ENCODE data around the gene PRSS8.
"Not testable (repeated sequence)": the region's sequence is repeated elsewhere in the genome, so short reads cannot be mapped to it uniquely, and the experiment has no call there.

PRSS8 gene

DNA sequence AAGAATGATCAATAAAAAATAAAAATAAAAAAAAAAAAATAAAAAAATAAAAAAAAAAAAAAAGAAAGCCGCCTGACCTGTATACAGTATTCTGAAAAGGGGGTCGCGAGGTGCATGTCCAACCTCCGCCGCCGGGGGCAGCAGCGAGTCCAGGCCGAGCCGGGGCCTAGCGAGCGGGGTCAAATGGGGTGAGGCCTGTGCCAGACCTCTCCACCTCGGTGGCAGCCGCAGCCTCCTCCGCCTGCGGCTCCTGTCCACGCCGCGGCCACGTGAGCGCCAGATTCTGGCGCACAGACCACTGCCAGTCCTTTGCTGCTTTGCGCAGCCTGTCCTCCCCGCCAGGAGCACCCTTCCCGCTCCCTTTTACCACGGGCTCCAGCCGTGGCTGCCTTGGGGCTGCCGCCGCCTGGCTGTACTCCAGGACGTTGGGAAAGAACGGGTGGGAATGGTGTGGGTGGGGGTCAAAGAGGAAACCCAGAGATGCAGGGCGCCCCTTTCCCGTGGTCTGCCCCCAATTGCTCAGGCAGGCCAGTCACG is 29.8 kb downstream of the PRSS8 start:
- peak; percentile 67 for DNase-seq (ENCODE audit: low spot score)

GRCh38 chr16:31100876-31101641 is 34.5 kb downstream of the PRSS8 start:
- DNase-seq (ENCODE audit: low spot score): not testable (repeated sequence)

DNA sequence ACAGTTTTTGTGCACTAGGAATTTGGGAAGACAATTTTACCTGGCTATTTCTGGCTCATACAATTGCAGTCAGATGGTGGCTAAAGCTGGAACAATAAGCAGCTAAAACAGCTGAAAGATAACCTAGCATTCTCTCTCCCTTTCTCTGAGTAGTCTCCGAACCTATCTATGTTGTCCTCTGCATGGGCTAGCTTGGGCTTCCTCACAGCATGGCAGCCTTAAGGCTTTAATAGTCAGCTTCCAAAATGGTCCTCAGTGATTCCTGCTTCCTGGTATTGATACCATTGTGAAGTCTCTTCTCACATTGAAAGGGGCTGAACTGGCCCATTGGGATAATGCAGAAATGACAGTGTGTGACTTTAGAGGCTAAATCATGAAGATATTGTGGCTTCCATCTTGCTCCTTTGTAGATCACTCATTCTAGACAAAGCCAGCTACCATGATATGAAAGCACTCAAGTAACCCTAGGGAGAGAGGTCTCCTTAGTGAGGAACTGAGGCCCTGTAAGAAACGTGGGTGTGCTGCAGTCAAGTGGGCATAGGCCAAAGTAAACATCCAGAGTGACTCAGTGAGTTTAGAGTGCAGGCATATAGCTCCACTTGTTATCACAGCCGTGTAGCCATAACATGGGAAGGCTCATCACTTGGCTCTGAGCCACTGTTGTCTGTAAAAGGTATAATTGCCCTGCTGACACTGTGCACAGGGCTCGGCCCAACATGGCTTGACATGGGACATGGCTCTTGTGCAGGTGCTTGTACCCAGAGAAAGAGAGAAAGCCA is 35.5 kb downstream of the PRSS8 start:
- no peak for DNase-seq (ENCODE audit: low spot score)

DNA sequence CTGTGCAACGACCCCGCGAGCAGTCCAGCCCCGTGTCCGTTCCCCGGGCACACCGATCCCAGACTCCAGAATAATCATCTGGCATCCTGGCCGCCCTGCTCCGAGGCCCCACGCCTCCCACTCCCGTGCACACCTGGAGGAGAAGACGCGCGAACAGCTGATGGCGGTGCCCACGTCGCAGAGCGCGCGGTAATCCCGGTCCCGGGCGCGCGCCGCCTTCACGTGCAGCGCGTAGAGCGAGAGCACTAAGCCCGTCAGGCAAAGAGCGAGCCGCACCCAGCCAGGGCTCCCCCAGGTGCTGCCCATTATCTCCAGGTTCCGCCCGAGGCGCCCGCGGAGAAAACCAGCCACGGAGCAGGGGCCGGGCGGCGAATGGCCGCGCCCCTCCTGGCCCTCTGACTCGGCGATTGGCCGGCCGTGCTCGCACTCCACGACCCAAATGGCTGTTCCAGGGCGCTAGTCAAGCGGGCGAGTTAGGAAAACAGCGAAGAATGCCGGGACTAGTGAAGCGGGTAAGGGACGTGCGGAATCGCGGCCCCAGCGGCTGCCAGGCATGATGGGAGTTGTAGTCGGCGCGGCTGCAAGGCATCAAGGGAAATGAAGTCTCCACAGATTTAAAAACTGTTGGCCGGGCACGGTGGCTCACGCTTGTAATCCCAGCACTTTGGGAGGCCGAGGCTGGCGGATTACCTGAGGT is 41.0 kb downstream of the PRSS8 start, which contains the start of gene VKORC1:
TSS of gene VKORC1 (minus strand) at position 374 of the 697 bp plus-strand sequence. CDS start at position 306, 68 bp downstream.
- peak; percentile 88 for DNase-seq (ENCODE audit: low spot score)

DNA sequence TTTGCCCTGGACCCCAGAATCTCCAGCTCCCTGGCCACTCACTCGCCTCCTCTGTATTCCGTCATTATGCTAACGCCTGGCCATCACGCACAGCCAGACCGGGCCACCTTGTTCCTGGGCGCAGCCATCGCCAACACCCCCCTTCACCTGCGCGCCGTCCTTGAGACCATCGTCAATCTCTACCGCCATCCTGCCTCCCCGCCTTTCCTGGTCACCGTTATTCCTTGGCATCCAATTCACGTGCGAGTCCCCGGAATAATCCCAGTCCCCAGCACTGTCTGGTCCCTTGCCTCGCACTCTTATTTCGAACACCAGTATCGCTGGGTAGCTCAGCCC is 41.5 kb downstream of the PRSS8 start:
- no peak for DNase-seq (ENCODE audit: low spot score)

DNA sequence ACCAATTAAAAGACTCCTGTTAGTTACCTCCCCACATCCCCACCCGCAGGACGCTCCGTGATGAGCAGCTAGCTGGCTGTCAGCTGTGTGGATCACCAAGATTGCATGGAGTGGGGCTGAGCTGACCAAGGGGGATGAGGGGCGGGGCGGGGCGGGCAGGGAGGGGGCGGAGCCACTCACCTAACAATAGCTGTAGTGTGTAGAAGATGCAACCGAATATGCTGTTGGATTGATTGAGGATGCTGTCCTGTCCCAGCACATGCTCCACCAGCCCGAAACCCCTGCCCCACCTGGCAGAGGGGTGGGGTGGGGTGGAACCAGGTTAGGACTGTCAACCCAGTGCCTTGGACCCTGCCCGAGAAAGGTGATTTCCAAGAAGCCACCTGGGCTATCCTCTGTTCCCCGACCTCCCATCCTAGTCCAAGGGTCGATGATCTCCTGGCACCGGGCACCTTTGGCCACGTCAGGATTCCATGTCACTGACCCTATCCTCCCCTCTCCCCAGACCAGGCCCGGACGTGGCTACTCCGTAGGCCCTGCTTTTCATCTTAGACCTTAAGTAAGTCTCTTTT is 42.3 kb downstream of the PRSS8 start:
- no peak for DNase-seq (ENCODE audit: low spot score)

- DNase-seq (ENCODE audit: low spot score): no peak
These were observed 43.2 kb downstream of the PRSS8 start for GRCh38 chr16:31092330-31092729.

DNA sequence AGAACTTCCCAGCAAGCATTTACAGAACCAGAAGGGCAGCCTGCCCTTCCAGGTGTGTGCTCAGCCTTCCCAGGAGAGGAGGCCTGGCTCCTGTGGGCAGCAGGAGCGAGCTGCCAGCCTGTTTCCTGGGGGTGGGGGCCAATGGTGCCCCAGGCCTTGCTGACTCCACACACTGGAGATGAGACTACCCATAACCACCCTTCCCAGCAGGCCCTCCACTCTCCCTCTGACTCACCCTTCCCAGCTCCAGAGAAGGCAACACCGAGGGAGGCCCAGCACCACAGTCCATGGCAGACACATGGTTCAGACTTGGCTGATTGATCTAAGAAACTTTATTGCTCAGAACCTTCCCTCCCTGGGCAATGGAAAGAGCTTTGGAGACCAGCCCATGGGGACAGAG is 45.0 kb downstream of the PRSS8 start:
- no peak for DNase-seq (ENCODE audit: low spot score)

- no peak for DNase-seq (ENCODE audit: low spot score)
These were observed 46.3 kb downstream of the PRSS8 start for GRCh38 chr16:31089199-31089598.

GRCh38 chr16:31088459-31089183 is 46.9 kb downstream of the PRSS8 start, which contains the start of gene PRSS53:
TSS of gene PRSS53 (minus strand) at chr16:31088943. CDS start at chr16:31088809, 134 bp downstream.
- no peak for DNase-seq (ENCODE audit: low spot score)

DNA sequence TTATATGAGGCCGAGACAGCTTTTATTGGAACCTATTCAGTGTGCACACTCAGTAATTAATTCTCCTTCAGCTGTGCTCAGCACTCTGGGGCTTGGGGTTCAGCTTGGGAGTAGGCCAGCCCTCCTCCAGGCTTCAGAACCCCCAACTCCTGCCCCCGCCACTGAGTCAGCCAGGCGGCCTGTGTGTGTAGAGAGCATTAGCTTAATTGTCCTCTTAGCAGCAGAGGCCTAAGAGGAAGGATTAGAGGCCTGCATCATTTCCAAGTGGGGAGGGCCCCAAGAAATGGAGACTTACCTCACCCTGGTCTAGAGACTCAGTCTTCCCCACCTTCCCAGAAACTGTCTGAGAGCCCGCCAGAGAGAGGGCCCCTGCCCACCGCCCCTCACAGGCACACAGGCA is 47.6 kb downstream of the PRSS8 start:
- no peak for DNase-seq (ENCODE audit: low spot score)

- DNase-seq (ENCODE audit: low spot score): no peak
These were observed 48.0 kb downstream of the PRSS8 start for GRCh38 chr16:31087481-31087880.

GRCh38 chr16:31086629-31086906 is 49.0 kb downstream of the PRSS8 start:
- no peak for DNase-seq (ENCODE audit: low spot score)

DNA sequence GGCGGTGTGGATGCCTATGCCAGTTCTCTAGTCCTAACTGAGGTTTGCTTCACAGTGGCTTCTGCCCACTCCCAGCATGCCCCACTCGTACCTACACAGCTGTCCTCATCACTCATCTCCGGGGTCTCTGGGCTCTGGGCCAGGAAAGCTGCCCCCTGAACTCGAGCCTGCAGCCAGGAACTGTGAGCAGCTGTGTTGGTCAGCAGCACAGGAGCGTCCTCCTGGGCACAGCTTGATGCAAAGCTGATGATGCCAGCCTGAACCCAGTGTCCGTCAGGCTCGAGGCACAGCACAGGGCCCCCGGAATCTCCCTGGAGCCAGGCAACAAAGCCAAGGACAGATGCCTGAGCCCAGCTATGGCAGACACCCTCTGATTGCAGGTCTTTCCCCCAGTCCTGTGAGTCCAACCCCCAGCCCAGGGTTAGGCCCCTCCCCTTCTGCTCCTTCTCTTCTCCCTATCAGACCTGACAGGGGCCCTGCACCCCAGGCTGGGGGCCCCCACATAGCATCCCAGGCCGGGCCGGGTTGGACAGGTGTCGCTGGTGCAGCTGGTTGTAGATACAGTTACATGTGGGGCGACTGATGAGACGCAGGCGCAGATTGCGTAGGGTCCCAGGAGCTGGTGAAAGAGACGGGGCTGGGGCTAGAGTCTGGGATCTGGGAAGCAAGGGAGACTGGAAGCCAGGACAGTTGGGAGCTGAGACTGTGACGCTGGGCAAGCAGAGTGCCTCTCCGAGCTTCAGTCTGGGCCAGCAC is 49.5 kb downstream of the PRSS8 start:
- no peak for DNase-seq (ENCODE audit: low spot score)

DNA sequence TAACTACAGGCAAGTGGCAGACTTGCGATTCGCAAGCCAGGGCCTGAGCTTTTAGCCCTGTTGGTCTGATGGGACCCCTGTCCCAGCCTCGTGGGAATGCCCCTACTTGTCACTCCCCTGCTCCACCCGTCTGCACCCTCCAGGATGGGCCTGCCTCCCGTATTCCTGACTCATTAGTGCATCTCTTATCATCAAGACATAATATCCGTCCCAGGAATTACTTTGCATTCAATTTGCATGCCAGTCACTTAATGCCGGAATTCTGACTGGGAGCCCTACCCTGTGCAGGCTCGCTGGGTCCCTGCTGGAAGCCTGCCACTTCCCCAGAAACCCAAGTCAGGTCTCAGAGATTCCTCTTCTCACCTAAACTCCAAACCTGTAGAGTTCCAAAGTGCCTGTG is 50.1 kb downstream of the PRSS8 start:
- DNase-seq (ENCODE audit: low spot score): no peak

GRCh38 chr16:31084584-31085302 is 50.8 kb downstream of the PRSS8 start:
- DNase-seq (ENCODE audit: low spot score): no peak

DNA sequence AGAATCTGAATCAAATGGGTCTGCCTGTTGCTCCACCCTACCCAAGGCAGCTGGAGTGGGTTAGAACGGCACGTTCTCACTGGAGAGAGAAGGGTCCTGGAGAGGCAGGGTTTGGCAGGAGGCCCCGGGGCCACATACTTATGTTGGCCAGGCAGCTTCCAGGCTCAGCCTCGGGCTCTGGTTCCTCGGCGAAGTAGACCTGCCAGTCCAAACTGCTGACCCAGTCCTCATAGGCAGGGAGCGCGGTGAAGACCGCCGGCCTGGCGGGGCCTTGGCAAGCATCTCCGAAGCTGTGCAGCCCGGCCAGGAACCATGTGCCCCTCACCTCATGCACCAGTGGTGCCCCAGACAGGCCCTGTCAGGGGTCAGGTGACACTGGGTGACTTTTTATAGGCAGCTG is 51.5 kb downstream of the PRSS8 start:
- DNase-seq (ENCODE audit: low spot score): no peak

GRCh38 chr16:31083556-31083955 is 52.0 kb downstream of the PRSS8 start:
- DNase-seq (ENCODE audit: low spot score): no peak

- DNase-seq (ENCODE audit: low spot score): no peak
These were observed 52.4 kb downstream of the PRSS8 start for GRCh38 chr16:31083081-31083480.

DNA sequence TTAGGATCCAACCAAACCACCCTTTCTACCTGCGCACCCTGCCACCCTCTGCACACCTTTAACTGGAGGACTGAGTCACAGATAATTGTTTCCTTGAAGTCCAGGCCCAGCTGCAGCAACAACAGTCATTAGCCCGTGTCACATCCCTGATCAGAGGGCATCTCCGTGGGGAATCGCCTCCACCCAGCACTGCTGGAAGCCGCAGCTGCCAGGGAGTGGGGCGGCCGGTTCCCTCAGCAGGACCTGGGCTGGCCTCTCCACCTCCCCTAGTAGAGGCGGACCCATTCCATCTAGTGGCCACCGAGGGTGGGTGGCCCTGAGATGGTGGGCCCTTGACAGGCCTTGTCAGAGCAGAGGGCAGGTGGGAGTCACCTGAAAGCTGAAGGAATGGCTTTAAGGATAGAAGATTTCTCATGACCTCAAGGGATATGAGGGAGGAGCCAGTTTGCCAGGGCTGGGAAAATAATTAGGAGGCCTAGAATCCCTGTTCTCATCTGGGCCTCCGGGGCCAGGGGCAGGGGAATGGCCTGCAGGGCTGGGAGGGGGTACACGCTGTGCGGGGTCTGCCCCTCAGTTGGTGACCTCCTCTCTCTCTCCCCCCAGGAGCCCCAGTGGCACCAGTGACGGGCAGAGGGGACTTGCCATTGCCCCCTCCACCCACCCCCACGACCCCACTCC is 53.0 kb downstream of the PRSS8 start:
- no peak for DNase-seq (ENCODE audit: low spot score)
